ENCODE data around the gene SAPCD2.
"Not testable (repeated sequence)": the region's sequence is repeated elsewhere in the genome, so short reads cannot be mapped to it uniquely, and the experiment has no call there.

Gene SAPCD2, protein sequence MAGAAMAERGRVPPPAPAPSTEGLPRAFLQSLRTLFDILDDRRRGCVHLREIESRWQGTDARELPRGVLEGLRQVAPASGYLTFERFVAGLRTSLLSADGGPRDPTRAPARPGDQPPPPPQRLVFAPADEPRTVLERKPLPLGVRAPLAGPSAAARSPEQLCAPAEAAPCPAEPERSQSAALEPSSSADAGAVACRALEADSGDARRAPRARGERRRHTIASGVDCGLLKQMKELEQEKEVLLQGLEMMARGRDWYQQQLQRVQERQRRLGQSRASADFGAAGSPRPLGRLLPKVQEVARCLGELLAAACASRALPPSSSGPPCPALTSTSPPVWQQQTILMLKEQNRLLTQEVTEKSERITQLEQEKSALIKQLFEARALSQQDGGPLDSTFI

DNA sequence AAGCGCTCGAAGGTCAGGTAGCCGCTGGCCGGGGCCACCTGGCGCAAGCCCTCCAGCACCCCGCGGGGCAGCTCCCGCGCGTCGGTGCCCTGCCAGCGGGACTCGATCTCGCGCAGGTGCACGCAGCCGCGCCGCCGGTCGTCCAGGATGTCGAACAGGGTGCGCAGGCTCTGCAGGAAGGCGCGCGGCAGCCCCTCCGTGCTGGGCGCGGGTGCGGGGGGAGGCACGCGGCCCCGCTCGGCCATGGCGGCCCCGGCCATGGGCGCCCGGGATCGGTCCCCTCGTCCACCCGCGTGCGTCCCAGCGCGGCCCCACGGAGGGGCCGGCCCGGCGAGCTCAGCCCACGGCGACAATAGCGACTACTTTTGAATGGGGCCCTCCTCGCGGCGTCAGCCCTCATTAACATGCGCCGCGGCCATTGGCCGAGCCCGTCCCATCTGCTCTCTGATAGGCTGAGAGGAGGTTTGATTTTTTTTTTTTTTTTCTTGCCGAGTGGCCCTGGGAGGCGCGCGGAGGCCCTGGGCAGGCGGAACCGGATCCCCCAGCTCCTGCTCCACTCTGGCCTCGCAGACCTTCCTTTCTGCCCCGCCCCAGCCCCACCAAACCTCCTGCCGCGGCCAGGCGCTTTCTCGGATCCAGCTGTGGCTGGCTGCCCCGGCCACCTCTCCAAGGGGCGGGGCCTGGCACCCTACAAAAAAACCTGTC, at the start of gene SAPCD2:
TSS of gene SAPCD2 (minus strand) at position 357 of the 705 bp plus-strand sequence. CDS start at position 260, 97 bp downstream.
- ATAC-seq = peak; percentile 92 to 96

DNA sequence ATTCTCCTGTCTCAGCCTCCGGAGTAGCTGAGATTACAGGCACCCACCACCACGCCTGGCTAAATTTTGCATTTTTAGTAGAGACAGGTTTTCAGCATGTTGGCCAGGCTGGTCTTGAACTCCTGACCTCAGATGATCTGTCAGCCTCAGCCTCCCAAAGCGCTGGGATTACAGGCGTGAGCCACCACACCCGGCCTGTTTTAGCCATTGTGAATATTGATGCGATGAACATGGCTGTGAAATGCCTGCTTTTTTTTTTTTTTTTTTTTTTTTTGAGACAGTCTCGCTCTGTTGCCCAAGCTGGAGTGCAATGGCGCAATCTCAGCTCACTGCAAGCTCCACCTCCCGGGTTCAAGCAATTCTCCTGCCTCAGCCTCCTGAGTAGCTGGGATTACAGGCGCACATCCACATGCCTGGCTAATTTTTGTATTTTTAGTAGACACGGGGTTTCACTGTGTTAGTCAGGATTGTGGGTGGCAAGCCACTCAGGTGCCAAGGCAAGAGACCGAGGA, 47.8 kb upstream of the SAPCD2 start:
- ATAC-seq = not testable (repeated sequence)

DNA sequence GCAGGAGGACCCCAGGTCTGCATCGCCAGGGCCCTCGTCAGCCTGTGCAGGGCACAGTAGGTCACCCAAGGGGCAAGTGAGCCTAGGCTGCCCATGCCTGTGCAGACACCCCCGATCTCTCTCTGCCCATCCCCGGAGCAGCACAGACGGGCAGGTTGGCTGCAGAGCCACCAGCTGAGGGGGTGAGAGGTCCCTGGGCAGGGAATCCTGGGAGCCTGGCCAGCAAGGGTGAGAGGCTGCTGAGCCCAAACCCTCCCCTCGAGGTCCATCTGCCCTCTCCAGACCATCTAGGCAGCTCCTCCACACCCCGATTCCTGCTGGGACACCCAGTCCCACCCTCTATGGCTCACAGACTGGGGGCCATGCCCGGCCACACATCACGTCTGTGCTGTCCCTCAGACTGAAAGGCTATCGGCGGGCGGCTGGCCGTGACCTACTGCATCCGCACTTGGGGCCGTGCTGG, 46.9 kb upstream of the SAPCD2 start:
- no peak for ATAC-seq

DNA sequence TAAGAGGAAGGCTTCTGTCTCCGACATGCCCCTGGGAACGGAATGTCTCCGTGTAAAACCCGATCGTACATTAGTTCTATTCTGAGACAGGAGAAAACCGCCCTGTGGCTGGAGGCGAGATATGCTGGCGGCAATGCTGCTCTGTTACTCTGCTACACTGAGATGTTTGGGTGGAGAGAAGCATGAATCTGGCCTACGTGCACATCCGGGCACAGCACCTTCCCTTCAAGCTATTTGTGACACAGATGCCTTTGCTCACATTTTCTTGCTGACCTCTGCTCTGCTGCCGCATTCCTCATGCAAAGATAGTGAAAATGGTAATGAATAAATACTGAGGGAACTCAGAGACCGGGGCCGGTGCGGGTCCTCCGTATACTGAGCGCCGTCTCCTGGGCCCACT, 46.4 kb upstream of the SAPCD2 start:
- no peak for ATAC-seq

DNA sequence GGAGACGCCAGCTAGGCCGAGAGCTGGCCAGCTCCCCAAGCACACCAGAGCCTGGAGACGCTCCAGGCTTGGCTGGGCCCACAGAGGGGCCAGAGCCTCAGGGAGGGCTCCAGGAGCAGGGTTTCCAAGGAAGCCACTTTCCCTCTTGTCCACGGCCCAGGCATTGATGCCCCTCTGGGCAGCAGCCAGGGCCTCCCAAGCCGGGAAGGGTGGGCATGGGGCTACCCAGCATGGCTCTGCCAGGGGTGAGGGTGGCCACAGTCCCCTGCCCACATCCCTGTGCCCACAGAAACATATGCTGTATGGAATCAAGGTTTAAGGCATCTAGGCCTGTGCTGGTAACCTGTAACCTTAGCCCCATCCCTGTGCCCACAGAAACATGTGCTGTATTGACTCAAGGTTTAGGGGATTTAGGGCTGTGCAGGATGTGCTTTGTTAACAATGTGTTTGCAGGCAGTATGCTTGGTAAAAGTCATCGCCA, 45.7 kb upstream of the SAPCD2 start:
- no peak for ATAC-seq

DNA sequence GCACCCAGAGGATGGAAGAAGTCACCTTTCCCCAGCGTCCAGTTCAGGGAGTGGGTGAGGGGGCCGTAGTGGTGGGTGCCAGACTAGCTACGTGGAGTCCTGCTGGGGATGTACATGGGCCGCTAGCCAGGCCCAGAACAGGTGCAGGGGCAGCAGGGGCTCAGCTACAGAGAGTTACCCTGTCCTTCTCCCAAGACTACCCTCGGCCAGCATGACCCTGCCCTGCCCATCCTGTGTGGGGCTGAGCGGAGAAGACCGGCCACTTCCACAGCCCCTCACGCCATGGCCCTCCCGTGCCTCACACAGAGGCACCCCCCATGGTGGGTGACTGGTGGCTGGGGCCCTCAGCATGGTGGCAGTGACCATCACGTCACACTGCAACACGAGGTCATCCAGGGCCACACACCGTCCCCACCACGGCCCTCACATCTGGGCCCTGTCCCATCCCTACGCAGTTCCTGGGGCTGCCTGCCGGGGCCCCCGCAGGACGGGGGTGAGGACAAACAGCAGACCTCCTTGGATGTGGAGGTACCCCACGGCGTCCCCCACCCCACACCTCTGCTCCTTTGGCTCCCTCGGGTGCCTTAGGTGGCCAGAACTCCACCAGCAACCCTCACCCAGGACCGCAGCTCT, 45.2 kb upstream of the SAPCD2 start:
- no peak for ATAC-seq

DNA sequence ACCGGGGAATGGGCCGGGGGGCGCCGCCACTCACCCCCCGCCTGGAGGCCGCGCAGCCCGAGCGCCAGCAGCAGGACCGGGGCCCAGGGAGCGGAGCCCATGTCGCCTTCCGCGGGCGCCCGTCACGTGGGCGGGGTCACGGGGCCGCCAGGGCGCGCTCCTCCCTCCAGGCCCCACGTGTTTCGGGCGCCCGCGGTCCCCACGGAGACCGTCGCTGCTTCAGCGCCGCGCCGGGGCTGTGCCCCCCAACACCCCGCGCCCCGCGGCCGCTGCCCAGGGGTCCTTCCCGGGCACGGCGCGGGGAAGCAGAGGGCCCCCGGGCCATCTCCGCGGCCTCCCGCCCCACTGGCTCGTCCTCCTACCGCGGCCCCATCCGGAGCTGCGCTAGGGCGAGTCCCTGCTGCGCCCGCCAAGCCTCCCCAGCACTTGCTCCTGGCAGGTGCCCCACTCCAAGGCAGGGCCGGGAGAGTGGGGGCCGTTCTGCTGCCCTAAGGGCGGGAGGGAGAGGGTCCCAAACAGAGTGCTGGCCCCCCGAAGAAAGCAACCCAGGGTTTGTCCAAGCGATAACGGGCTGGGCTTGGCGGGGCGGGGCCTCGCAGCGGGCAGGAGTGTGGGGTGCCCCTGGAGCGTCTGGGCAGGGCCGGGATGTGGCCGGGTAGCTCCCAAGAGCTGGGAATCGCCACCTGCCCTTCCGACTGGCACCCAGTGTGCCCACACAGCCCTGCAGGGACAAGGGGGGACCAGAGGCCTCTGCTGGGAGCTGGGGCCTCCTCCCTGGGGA, 44.4 kb upstream of the SAPCD2 start, which contains the start of gene DPP7:
TSS of gene DPP7 (minus strand) at position 121 of the 781 bp plus-strand sequence. CDS start at position 101, 20 bp downstream.
- peak; percentile 91 to 92 for ATAC-seq

DNA sequence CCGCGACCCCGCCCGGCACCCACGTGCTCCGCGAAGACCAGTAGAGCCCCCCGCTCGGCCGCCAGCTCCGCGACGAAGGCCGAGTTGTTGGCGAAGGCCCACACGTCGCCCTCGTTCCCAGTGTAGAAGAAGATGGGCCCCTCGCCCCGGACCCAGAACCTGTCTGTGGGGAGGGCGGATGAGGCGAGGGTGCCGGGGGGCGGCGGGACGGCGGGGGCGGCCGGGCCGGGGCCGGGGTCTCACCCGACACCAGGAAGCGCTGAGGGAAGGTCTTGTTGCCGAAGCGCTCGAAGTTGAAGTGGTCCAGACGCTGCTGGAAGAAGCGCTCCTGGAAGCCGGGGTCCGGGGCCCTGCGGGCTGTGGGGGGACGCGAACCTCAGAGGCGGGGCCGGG, 43.9 kb upstream of the SAPCD2 start:
- ATAC-seq = peak; percentile 10 to 19

DNA sequence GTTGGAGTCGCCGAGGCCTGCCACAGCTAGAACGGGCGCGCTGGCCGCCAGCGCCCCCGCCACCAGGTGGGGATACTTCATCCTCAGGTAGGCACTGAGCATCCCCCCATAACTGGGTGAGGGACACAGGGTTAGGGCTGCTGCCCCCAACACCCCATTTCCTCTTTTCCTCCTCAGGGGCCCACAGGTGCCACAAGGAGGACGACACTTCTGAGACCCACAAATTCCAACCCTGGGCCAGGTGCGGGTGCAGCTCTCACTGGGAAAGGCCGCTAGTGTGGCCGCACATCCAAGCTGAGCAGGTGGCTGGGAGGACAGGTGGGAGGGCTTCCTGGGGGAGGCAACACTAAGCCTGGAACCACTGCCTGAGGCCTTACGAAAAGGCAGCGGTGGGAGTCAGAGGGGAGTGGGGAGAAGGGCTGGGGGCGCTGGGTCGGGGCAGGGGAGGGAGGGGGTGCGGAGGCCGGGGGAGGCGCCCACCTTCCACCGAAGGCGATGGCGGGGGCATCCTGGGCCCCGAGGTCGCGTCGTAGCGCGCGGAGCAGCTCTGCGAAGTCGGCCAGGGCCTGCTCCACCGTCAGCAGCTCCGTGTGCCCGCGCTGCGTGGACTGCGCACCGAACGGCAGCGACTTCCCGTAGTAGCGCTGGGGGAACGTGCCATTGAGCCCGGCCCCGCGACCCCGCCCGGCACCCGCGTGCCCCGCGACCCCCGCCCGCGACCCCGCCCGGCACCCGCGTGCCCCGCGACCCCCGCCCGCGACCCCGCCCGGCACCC, 43.2 kb upstream of the SAPCD2 start:
- peak; percentile 44 to 48 for ATAC-seq

DNA sequence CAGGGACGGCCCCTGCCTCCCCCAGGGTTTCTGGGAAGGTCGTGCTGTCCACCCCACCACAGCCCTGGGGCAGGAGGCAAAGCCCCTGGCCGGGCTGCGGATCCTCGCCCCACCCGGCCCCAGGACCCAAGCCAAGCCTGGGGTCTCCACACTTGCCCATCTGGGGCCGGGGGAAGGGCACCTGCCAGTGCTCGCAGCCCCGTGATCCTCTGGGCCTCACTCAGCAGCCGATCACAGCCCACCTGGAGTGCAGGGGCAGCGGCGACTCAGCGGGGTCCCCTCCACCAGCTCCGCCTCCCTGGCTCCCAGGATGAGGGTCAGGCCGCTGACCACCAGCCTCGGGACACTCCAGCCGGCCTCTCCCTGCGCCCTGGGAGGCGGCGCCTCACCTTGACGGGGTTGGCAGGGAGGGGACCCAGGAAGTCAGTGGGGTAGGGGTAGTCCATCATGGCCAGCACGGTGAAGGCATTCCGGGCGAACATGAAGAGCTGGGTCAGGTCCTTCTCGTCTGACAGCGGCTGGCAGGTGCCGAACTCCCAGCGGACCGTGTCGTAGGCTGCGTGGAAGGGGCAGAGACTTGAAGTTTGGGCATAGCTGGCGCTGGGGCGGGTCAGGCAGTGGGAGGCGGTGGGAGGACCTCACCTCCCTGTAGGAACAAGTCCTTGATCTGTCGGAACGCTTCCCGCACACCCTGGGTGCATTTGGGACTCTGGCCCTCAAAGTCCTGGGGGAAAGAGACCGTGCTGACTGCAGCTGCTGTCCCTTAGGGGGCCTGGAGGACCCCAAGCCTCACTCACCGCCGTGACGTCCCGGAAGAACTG, 42.4 kb upstream of the SAPCD2 start:
- no peak for ATAC-seq

DNA sequence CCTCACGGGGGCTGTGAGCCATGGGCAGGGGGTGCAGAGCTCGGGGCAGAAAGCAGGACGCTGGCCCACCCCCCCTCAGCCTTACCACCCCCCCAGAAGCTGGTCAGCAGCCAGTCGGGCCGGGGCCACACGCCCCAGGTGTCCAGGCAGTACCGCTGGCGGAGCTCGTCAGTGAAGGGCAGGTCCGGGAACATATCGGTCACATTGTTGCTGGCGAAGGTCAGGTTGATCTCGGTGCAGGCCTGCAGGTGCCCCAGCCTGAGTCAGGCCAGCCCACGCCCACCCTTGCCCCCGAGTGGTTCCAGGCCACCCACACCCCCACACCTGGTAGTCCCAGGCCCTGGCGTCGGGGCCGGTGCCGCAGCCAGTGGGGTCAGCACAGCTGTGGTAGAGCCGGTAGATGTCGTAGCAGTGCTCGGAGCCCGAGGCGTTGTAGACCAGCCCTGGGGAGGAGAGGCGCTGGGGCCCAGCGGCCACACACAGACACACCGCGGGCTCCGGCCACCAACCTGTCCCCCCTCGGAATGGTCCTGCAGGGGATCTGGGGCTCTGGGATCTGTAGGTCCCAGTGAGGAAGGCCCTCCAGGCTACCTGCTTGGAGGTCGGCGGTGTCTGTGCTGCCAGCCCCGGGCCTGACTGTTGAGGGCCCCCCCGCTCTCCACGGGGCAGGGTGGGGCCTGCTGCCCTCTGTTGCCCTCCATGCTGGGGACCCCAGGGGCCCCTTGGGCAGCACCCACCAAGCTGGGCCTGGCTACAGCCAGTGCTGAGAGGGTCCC, 41.6 kb upstream of the SAPCD2 start:
- no peak for ATAC-seq

DNA sequence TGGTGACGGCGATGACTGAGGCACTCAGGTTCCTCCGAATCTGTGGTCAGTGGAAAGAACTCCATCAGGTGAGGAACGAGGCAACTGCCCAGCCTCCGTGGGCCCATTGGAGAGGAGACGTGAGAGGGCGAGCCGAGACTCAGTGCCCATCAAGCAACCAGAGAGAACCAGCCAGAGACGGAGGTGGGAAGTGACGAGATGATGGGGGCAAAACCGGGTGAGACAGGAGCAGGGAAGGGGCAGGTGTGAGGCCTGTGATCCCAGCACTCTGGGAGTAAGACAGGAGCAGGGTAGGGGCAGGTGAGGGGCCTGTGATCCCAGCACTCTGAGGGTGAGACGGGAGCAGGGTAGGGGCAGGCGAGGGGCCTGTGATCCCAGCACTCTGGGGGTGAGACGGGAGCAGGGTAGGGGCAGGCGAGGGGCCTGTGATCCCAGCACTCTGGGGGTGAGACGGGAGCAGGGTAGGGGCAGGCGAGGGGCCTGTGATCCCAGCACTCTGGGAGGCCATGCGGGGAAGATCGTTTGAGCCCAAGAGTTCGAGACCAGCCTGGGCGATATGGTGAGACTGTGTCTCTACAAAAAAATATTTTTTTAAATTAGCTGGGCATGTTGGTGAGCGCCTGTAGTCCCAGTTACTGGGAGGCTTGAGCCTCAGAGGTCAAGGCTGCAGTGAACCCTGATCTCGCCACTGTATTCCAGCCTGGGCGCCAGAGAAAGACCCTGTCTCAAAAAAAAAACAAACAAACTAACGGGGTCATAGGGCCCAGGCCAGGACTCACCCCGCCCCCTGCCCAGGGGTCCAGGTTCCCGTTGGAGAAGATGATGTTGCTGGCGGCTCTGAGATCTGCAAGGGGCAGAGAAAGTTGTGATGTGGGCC, 40.8 kb upstream of the SAPCD2 start:
- ATAC-seq = no peak

DNA sequence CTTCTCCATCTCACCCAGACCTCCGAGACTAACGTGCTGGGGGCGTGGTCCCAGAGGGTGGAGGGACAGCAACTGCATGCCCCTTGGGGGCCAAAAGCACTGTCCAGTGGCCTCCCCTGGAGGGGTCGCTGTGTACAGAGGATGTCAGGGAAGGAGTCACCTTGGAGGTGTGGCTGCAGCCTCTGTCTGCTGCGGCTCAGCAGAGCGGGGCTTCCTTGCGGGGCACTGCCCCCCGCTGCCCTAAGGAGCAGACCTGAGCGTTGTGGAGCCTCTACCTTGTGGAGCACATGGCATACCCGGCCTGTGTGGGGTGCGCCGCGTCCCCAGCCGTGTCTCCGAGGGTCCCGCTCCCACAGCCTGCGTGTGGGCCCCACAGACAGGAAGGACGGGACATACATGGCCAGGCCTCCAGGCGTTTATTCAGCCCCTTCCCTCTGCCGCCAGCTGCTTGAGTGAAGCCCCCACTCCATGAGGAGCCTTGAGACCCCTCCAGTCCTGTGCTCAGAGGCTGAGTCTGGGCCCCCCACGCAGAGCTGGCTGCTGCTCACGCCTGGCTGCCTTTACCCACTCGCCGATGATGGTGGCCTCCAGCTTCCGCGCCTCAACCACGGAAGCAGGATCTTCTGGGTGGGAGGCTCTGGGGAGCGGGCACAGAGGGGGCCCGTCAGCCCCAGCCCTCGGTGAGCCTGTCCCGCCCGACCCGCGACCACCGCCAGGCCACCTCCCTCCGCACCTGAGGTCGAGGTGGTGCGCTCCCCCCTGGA, 40.0 kb upstream of the SAPCD2 start:
- no peak for ATAC-seq

DNA sequence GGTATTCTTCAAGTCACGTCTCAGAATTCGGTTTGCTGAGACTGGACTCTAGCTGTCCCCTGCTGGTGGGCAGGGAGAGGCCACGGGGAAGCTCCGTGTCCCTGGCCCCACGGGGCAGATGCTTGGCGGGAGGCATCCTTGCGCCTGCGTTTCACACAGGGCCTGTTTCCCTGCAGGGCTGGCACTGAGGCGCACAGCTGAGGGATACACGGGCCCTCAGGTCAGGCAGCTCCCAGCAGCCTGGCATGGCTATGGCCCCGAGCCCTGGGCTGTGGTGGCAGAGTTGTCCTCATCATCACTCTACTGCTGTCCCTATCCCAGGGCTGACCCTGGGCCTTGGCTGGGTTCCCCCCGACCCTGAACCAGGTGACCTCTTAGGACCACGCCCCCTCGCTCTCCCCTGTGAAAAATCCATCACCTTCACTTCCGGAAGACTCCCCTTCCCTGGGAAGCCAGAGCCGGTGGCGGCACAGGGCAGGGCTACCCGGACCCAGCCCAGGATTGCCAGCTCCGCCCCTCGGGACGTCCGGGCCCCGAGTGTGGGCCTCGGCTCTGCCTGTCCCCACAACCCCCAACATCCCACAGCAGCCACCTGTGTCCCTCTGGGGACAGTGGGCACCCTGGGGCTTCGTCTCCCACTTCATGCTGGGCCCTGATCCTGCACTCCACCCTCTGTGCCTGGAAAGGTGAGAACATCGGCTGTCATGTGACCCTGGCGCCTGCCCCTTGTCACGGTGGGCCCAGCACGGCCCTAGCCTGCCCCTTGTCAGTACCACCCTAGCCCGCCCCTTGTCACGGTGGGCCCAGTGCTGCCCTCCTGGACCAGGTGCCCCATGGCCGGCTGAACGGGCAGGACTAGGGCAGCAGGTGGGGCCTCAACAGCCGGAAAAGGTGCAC, 39.1 kb upstream of the SAPCD2 start:
- ATAC-seq = no peak

DNA sequence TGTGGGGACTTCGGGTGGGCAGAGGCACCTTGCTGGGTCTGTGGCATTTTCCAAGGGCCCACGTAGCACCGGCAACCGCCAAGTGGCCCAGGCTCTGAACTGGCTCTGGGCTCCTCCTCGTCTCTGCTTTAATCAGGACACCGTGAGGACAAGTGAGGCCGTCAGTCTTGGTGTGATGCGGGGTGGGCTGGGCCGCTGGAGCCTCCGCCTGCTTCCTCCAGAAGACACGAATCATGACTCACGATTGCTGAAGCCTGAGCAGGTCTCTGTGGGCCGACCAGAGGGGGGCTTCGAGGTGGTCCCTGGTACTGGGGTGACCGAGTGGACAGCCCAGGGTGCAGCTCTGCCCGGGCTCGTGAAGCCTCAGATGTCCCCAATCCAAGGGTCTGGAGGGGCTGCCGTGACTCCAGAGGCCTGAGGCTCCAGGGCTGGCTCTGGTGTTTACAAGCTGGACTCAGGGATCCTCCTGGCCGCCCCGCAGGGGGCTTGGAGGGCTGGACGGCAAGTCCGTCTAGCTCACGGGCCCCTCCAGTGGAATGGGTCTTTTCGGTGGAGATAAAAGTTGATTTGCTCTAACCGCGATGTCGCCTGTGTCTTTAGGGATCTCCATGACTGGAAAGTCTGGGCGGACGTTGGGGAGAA, 38.4 kb upstream of the SAPCD2 start:
- ATAC-seq = no peak

DNA sequence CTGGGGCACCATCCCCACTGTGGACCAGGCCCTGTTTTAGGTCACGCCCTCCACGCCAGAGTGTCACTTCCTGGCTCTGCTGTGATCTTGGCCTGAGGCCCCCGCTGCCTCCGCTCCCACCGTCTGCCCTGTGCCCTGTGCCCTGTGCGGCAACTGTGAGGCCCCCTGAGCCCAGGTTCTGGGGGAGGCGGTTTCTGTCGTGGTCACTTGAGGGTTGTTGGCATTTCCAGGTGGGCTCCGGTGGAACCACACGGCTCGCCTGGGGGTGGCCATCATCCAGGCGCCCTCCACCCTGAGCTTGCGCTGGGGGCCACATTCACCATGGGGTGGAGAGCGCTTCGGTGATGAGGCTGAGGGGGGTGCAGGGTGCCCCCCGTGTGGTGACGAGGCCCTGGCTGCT, 37.6 kb upstream of the SAPCD2 start:
- no peak for ATAC-seq

Data from activated CD4-positive, CD25-positive, alpha-beta regulatory T cell treated with anti-CD3 and anti-CD28 coated beads, Interleukin-2, amount 50 U/mL, for 24 hours (primary cell).